GM12878 (cell line): ENCODE measurements around the gene IFT172. TPM values are rescaled to one million over a fixed set of nuclear protein-coding genes. Genes with fewer than 3 reads are reported as not detected.

Experiments used
- ESRRA ChIP-seq: IDR thresholded peaks from 2 replicates; pipeline ENCODE4 v1.6.1; 2012; ENCODE audit warnings: mild to moderate bottlenecking, low read length, improper control_type of control experiment
- JUNB ChIP-seq: IDR thresholded peaks from 2 replicates; pipeline ENCODE4 v1.6.1; 2016; ENCODE audit warnings: antibody characterized with exemption, mild to moderate bottlenecking
- JUND ChIP-seq: IDR thresholded peaks from 2 replicates; pipeline ENCODE4 v1.6.1; 2012; ENCODE audit warnings: low read depth, mild to moderate bottlenecking, low read length, improper control_type of control experiment, moderate library complexity
- KAT2A ChIP-seq: conservative IDR thresholded peaks from 2 replicates; pipeline ENCODE4 v1.6.1; 2011; ENCODE audit warnings: low read depth, low read length; ENCODE audit not compliant: control insufficient read depth
- RCOR1 ChIP-seq: conservative IDR thresholded peaks from 2 replicates; pipeline ENCODE4 v1.6.1; 2012; ENCODE audit warnings: low read depth, low read length, improper control_type of control experiment
- TCF7 ChIP-seq: IDR thresholded peaks from 2 replicates; pipeline ENCODE4 v1.6.1; 2014; ENCODE audit warnings: antibody characterized with exemption, borderline replicate concordance
- polyA plus RNA-seq, 11 experiments: library from polyadenylated mRNA; depleted of rRNA in 4 of 11; unstranded in 6 of 11; stranded (reverse) in 5 of 11; fragments of >200 nt; fragmentation: Nextera tagmentation in 4 of 11; fragmentation: Illumina TruSeq in 1 of 11; extraction: Ambion mirVana in 4 of 11; extraction: Trizol in 1 of 11; gene quantifications; 1 replicate in 1 of 11; 2 replicates in 10 of 11; pipeline versions ENCODE4 v1.2.1 to v1.2.3, GENCODE V29; 2011 to 2016; ENCODE audit warnings: inconsistent platforms in 2 of 11, missing spikeins in 2 of 11, low read depth in 1 of 11
- total RNA-seq, 4 experiments: library from RNA; depleted of rRNA in 3 of 4; stranded (reverse); fragments of >200 nt in 3 of 4; fragmentation: Illumina TruSeq in 1 of 4; extraction: Trizol in 1 of 4; gene quantifications; 2 replicates each; pipeline versions ENCODE4 v1.2.1 to v1.2.3, GENCODE V29; 2013 to 2021
- TF ChIP-seq, protein P1 (sequence below): fragments of 450-650 bp; IDR thresholded peaks from 2 replicates; pipeline ENCODE4 v1.6.1; 2017; ENCODE audit warnings: mild to moderate bottlenecking, moderate library complexity
- TF ChIP-seq, protein P2 (sequence below): fragments of 450-650 bp; IDR thresholded peaks from 2 replicates; pipeline ENCODE4 v1.6.1; 2016; ENCODE audit warnings: mild to moderate bottlenecking
- TF ChIP-seq, protein P3 (sequence below): fragments of 450-650 bp; IDR thresholded peaks from 2 replicates; pipeline ENCODE4 v1.6.1; 2017; ENCODE audit warnings: borderline replicate concordance
- TF ChIP-seq, protein P4 (sequence below): fragments of 150-350 bp; IDR thresholded peaks from 2 replicates; pipeline ENCODE4 v1.6.1; 2016; ENCODE audit warnings: low read depth, low read length
- TF ChIP-seq, protein P5 (sequence below): fragments of 450-650 bp; IDR thresholded peaks from 2 replicates; pipeline ENCODE4 v1.6.1; 2016; ENCODE audit warnings: mild to moderate bottlenecking, moderate library complexity, borderline replicate concordance

IFT172 gene
- total and polyA plus RNA-seq, 10 of the 15 experiments (the other 5 are each of a cell fraction or from before 2014, with no cell fraction given): 2.4 to 8.6 (median 6.2) TPM

DNA sequence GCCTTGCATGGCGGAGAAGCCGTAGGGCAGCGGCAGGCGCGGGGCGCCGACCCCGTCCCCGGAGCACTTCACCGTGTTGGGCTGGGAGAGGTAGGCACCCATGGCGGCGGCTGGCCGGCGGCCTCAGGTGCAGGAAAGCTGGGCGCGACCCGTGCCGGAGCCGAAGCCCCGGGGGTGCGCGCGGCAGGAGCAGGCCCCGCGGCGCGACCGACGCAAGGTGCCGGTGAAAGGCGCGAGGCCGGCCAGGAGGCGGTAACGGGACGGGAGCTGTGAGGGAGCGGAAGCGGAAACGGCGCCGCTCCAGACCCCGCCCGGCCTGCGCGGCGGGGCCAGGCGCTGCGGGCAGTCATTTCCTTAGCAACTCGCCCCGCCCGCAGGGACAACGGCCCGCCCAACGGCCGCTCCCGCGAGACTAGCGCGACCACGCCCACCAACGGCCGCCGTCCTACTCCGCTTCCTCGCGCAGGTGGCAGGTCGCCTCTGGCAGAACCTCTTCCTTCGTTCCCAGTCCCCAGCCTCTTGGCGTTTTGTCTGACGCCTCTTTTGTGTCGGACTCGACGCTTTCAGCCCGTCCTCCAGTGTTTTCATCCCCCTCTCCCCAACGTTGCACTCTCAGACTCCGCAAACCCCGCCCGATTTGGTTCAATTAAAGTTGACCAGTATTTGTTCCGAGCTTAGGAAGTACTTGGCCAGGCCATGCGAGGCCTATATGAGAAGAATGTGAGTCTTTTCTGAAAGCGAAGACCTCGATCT, 80.0 kb downstream of the IFT172 start, which contains the start of gene PPM1G (continued):
- TF ChIP-seq, protein P1, sequence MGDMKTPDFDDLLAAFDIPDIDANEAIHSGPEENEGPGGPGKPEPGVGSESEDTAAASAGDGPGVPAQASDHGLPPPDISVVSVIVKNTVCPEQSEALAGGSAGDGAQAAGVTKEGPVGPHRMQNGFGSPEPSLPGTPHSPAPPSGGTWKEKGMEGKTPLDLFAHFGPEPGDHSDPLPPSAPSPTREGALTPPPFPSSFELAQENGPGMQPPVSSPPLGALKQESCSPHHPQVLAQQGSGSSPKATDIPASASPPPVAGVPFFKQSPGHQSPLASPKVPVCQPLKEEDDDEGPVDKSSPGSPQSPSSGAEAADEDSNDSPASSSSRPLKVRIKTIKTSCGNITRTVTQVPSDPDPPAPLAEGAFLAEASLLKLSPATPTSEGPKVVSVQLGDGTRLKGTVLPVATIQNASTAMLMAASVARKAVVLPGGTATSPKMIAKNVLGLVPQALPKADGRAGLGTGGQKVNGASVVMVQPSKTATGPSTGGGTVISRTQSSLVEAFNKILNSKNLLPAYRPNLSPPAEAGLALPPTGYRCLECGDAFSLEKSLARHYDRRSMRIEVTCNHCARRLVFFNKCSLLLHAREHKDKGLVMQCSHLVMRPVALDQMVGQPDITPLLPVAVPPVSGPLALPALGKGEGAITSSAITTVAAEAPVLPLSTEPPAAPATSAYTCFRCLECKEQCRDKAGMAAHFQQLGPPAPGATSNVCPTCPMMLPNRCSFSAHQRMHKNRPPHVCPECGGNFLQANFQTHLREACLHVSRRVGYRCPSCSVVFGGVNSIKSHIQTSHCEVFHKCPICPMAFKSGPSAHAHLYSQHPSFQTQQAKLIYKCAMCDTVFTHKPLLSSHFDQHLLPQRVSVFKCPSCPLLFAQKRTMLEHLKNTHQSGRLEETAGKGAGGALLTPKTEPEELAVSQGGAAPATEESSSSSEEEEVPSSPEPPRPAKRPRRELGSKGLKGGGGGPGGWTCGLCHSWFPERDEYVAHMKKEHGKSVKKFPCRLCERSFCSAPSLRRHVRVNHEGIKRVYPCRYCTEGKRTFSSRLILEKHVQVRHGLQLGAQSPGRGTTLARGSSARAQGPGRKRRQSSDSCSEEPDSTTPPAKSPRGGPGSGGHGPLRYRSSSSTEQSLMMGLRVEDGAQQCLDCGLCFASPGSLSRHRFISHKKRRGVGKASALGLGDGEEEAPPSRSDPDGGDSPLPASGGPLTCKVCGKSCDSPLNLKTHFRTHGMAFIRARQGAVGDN: peak; percentile 93
- TF ChIP-seq, protein P2, sequence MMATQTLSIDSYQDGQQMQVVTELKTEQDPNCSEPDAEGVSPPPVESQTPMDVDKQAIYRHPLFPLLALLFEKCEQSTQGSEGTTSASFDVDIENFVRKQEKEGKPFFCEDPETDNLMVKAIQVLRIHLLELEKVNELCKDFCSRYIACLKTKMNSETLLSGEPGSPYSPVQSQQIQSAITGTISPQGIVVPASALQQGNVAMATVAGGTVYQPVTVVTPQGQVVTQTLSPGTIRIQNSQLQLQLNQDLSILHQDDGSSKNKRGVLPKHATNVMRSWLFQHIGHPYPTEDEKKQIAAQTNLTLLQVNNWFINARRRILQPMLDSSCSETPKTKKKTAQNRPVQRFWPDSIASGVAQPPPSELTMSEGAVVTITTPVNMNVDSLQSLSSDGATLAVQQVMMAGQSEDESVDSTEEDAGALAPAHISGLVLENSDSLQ: peak; percentile 42; the same call in 1 of the 2 replicates
- no peak for TF ChIP-seq RCOR1
- no peak for TF ChIP-seq KAT2A
- TF ChIP-seq TCF7: no peak
- TF ChIP-seq, protein P3, sequence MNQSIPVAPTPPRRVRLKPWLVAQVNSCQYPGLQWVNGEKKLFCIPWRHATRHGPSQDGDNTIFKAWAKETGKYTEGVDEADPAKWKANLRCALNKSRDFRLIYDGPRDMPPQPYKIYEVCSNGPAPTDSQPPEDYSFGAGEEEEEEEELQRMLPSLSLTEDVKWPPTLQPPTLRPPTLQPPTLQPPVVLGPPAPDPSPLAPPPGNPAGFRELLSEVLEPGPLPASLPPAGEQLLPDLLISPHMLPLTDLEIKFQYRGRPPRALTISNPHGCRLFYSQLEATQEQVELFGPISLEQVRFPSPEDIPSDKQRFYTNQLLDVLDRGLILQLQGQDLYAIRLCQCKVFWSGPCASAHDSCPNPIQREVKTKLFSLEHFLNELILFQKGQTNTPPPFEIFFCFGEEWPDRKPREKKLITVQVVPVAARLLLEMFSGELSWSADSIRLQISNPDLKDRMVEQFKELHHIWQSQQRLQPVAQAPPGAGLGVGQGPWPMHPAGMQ: no peak
- TF ChIP-seq JUND: no peak
- TF ChIP-seq ESRRA: no peak
- TF ChIP-seq JUNB: no peak
- TF ChIP-seq, protein P4, sequence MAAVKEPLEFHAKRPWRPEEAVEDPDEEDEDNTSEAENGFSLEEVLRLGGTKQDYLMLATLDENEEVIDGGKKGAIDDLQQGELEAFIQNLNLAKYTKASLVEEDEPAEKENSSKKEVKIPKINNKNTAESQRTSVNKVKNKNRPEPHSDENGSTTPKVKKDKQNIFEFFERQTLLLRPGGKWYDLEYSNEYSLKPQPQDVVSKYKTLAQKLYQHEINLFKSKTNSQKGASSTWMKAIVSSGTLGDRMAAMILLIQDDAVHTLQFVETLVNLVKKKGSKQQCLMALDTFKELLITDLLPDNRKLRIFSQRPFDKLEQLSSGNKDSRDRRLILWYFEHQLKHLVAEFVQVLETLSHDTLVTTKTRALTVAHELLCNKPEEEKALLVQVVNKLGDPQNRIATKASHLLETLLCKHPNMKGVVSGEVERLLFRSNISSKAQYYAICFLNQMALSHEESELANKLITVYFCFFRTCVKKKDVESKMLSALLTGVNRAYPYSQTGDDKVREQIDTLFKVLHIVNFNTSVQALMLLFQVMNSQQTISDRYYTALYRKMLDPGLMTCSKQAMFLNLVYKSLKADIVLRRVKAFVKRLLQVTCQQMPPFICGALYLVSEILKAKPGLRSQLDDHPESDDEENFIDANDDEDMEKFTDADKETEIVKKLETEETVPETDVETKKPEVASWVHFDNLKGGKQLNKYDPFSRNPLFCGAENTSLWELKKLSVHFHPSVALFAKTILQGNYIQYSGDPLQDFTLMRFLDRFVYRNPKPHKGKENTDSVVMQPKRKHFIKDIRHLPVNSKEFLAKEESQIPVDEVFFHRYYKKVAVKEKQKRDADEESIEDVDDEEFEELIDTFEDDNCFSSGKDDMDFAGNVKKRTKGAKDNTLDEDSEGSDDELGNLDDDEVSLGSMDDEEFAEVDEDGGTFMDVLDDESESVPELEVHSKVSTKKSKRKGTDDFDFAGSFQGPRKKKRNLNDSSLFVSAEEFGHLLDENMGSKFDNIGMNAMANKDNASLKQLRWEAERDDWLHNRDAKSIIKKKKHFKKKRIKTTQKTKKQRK: no peak
- TF ChIP-seq, protein P5, sequence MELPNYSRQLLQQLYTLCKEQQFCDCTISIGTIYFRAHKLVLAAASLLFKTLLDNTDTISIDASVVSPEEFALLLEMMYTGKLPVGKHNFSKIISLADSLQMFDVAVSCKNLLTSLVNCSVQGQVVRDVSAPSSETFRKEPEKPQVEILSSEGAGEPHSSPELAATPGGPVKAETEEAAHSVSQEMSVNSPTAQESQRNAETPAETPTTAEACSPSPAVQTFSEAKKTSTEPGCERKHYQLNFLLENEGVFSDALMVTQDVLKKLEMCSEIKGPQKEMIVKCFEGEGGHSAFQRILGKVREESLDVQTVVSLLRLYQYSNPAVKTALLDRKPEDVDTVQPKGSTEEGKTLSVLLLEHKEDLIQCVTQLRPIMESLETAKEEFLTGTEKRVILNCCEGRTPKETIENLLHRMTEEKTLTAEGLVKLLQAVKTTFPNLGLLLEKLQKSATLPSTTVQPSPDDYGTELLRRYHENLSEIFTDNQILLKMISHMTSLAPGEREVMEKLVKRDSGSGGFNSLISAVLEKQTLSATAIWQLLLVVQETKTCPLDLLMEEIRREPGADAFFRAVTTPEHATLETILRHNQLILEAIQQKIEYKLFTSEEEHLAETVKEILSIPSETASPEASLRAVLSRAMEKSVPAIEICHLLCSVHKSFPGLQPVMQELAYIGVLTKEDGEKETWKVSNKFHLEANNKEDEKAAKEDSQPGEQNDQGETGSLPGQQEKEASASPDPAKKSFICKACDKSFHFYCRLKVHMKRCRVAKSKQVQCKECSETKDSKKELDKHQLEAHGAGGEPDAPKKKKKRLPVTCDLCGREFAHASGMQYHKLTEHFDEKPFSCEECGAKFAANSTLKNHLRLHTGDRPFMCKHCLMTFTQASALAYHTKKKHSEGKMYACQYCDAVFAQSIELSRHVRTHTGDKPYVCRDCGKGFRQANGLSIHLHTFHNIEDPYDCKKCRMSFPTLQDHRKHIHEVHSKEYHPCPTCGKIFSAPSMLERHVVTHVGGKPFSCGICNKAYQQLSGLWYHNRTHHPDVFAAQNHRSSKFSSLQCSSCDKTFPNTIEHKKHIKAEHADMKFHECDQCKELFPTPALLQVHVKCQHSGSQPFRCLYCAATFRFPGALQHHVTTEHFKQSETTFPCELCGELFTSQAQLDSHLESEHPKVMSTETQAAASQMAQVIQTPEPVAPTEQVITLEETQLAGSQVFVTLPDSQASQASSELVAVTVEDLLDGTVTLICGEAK: peak; percentile 68; the same call in 1 of the 2 replicates
